Measurements from ENCODE around the gene GET3.
"Not testable (repeated sequence)": the region's sequence is repeated elsewhere in the genome, so short reads cannot be mapped to it uniquely, and the experiment has no call there.

GET3 gene

DNA sequence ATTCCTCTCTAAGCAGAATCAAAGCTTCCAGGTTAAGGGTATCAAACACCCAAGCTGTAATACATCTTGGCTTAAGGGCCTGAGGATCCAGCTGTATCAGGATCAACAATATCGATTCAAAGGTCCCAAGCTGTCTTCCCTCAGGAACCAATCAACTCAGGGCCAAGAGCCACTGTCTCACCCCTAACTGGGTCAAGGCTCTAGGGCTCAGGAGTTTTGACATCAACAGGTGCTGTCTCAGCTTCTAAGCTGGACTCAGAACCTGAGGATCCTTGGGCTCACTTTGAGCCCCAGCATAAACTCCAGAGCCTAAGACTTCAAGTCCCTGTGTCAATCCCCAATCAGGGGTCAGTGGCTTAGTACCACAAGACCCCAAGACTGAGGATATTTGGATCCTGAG is 41.8 kb upstream of the GET3 start:
- H3K27ac ChIP-seq (ENCODE audit: low read length): no peak overlapping the region
- H3K9me3 ChIP-seq (replicated peaks; ENCODE audit: insufficient read depth, low read length): no peaks in the 10 kb centered on the region
- no peaks in the 10 kb centered on the region for H3K36me3 ChIP-seq (replicated peaks; ENCODE audit: insufficient read depth, low read length)
- H3K9ac ChIP-seq (ENCODE audit: low read length): peak overlapping the region; percentile 76; the same call in 1 of the 2 replicates
- H3K27me3 ChIP-seq (replicated peaks; ENCODE audit: insufficient read depth, low read length): no peaks in the 10 kb centered on the region
- H4K20me1 ChIP-seq (ENCODE audit: insufficient read depth, low read length): no peaks in the 10 kb centered on the region
- DNase-seq: no peak
- peaks cover 17% of the 10 kb centered on the region for H3F3A ChIP-seq (ENCODE audit: insufficient read depth, low read length)
- peaks cover 7% of the 10 kb centered on the region; the same call in 1 of the 2 replicates for H3K79me2 ChIP-seq (ENCODE audit: low read length)
- H2AFZ ChIP-seq (ENCODE audit: low read length): 0 out of 2 replicates have a peak overlapping the region, but pooled peaks have one; percentile 95
- peaks cover 8% of the 10 kb centered on the region; the same call in 1 of the 2 replicates for H3K4me1 ChIP-seq (ENCODE audit: low read length)
- H3K4me3 ChIP-seq (ENCODE audit: low read length): peak overlapping the region; percentile 95
- H3K9me2 ChIP-seq (replicated peaks; ENCODE audit: insufficient read depth, low read length): no peaks in the 10 kb centered on the region
- TF ChIP-seq CTCF (IDR thresholded peaks at IDR 0.05; ENCODE audit: low read length): no peak
- TF ChIP-seq EZH2phosphoT487 (IDR thresholded peaks at IDR 0.05; ENCODE audit: low read length): no peak
- TF ChIP-seq EZH2 (optimal IDR thresholded peaks at IDR 0.05; ENCODE audit: low read depth, low read length): no peak
- H3K4me2 ChIP-seq (ENCODE audit: low read depth, low read length): peak overlapping the region; percentile 91

GRCh38 chr19:12695997-12696365 is 41.3 kb upstream of the GET3 start:
- peak overlapping the region; percentile 95 for H2AFZ ChIP-seq (ENCODE audit: low read length)
- TF ChIP-seq EZH2phosphoT487 (IDR thresholded peaks at IDR 0.05; ENCODE audit: low read length) (no peak), EZH2 (optimal IDR thresholded peaks at IDR 0.05; ENCODE audit: low read depth, low read length) (no peak), CTCF (IDR thresholded peaks at IDR 0.05; ENCODE audit: low read length) (no peak)
- H3K36me3 ChIP-seq (replicated peaks; ENCODE audit: insufficient read depth, low read length): no peaks in the 10 kb centered on the region
- H3K4me1 ChIP-seq (ENCODE audit: low read length): peaks cover 8% of the 10 kb centered on the region; the same call in 1 of the 2 replicates
- DNase-seq: peak; percentile 25
- H3K9ac ChIP-seq (ENCODE audit: low read length): peak overlapping the region; percentile 76
- no peaks in the 10 kb centered on the region for H4K20me1 ChIP-seq (ENCODE audit: insufficient read depth, low read length)
- no peaks in the 10 kb centered on the region for H3K9me3 ChIP-seq (replicated peaks; ENCODE audit: insufficient read depth, low read length)
- H3K4me3 ChIP-seq (ENCODE audit: low read length): peak overlapping the region; percentile 95
- peak overlapping the region; percentile 91 for H3K4me2 ChIP-seq (ENCODE audit: low read depth, low read length)
- H3K9me2 ChIP-seq (replicated peaks; ENCODE audit: insufficient read depth, low read length): no peaks in the 10 kb centered on the region
- H3K27me3 ChIP-seq (replicated peaks; ENCODE audit: insufficient read depth, low read length): no peaks in the 10 kb centered on the region
- peaks cover 7% of the 10 kb centered on the region; the same call in 1 of the 2 replicates for H3K79me2 ChIP-seq (ENCODE audit: low read length)
- peak overlapping the region; percentile 79; the same call in 1 of the 2 replicates for H3K27ac ChIP-seq (ENCODE audit: low read length)
- H3F3A ChIP-seq (ENCODE audit: insufficient read depth, low read length): peaks cover 17% of the 10 kb centered on the region

GRCh38 chr19:12696366-12697335 is 40.6 kb upstream of the GET3 start, which contains the start of gene FBXW9:
Gene FBXW9 (minus strand): TSS chr19:12696631. CDS start chr19:12696581, 50 bp downstream.
- Histone ChIP-seq H3K4me2 (ENCODE audit: low read depth, low read length) (peak within 1 kb of the TSS; percentile 91), H3K9me3 (replicated peaks; ENCODE audit: insufficient read depth, low read length) (no peaks in the 10 kb centered on the region), H3K9me2 (replicated peaks; ENCODE audit: insufficient read depth, low read length) (no peaks in the 10 kb centered on the region), H3K9ac (ENCODE audit: low read length) (peak within 1 kb of the TSS; percentile 76), H3F3A (ENCODE audit: insufficient read depth, low read length) (peaks cover 17% of the 10 kb centered on the region), H2AFZ (ENCODE audit: low read length) (peak within 1 kb of the TSS; percentile 95), H3K27ac (ENCODE audit: low read length) (peak within 1 kb of the TSS; percentile 79), H4K20me1 (ENCODE audit: insufficient read depth, low read length) (no peaks in the 10 kb centered on the region), H3K4me3 (ENCODE audit: low read length) (peak within 1 kb of the TSS; percentile 95), H3K4me1 (ENCODE audit: low read length) (peaks cover 8% of the 10 kb centered on the region; the same call in 1 of the 2 replicates), H3K36me3 (replicated peaks; ENCODE audit: insufficient read depth, low read length) (peaks cover 6% of the 10 kb centered on the region), H3K27me3 (replicated peaks; ENCODE audit: insufficient read depth, low read length) (no peaks in the 10 kb centered on the region), H3K79me2 (ENCODE audit: low read length) (peaks cover 7% of the 10 kb centered on the region; the same call in 1 of the 2 replicates)
- TF ChIP-seq EZH2phosphoT487 (IDR thresholded peaks at IDR 0.05; ENCODE audit: low read length): no peak
- no peak for TF ChIP-seq CTCF (IDR thresholded peaks at IDR 0.05; ENCODE audit: low read length)
- no peak for TF ChIP-seq EZH2 (optimal IDR thresholded peaks at IDR 0.05; ENCODE audit: low read depth, low read length)
- DNase-seq: peak; percentile 98

GRCh38 chr19:12697425-12697824 is 39.9 kb upstream of the GET3 start:
- H3K4me3 ChIP-seq (ENCODE audit: low read length): peak overlapping the region; percentile 95
- not testable (repeated sequence) for DNase-seq; H3K79me2 ChIP-seq (ENCODE audit: low read length); H3K4me1 ChIP-seq (ENCODE audit: low read length); H4K20me1 ChIP-seq (ENCODE audit: insufficient read depth, low read length); H2AFZ ChIP-seq (ENCODE audit: low read length); H3K9me3 ChIP-seq (replicated peaks; ENCODE audit: insufficient read depth, low read length); H3K36me3 ChIP-seq (replicated peaks; ENCODE audit: insufficient read depth, low read length); H3K9me2 ChIP-seq (replicated peaks; ENCODE audit: insufficient read depth, low read length); H3K27me3 ChIP-seq (replicated peaks; ENCODE audit: insufficient read depth, low read length)
- H3K27ac ChIP-seq (ENCODE audit: low read length): peak overlapping the region; percentile 79; the same call in 1 of the 2 replicates
- peaks cover 17% of the 10 kb centered on the region for H3F3A ChIP-seq (ENCODE audit: insufficient read depth, low read length)
- peak overlapping the region; percentile 76; the same call in 1 of the 2 replicates for H3K9ac ChIP-seq (ENCODE audit: low read length)
- H3K4me2 ChIP-seq (ENCODE audit: low read depth, low read length): peak overlapping the region; percentile 91

All from MM.1S (cell line).